Measurements from ENCODE around the gene CAPN12. TPM values are rescaled to one million over a fixed set of nuclear protein-coding genes. Genes with fewer than 3 reads are reported as not detected.

The CAPN12 gene
- total and polyA plus RNA-seq, 2 of the 8 experiments (the other 6 are each of a cell fraction or from before 2014, with no cell fraction given): 8.8 to 20.0 TPM

GRCh38 chr19:38707512-38708114 lies 36.7 kb downstream of the CAPN12 start:
- H3K79me2 ChIP-seq (ENCODE audit: control insufficient read depth in 1 of 2, insufficient read depth in 2 of 2, low read length in 2 of 2): no peaks in the 10 kb centered on the region
- TF ChIP-seq POLR2A (IDR thresholded peaks at IDR 0.05; ENCODE audit: control extremely low read depth in 1 of 2, low read depth in 2 of 2, low read length in 2 of 2): 0 out of 3 replicates have a peak, but pooled peaks of 1 of the 2 experiments have one; percentile 19
- no peak for TF ChIP-seq SP4 (IDR thresholded peaks at IDR 0.05; ENCODE audit: low read length)

More at GRCh38 chr19:38707512-38708114, 36.7 kb downstream of the CAPN12 start:
- 93% methylated on average over 10 of the region's 10 CpGs; no CpG with 5 or more reads in 1 of the 2 experiments for WGBS, 2 experiments (ENCODE audit: extremely low coverage in 1 of 2, insufficient coverage in 1 of 2, insufficient read length in 1 of 2, insufficient replicate concordance in 2 of 2, low coverage in 1 of 2, low lambda C conversion rate in 2 of 2, missing lambda C conversion rate in 1 of 2)
- Histone ChIP-seq H3K4me1 (replicated peaks in 1 of 4; ENCODE audit: control insufficient read depth in 3 of 4, insufficient read depth in 4 of 4, low read length in 3 of 4) (no peaks in the 10 kb centered on the region), H4K8ac (ENCODE audit: extremely low read depth, insufficient read depth, low read length) (no peak overlapping the region), H3K4me2 (ENCODE audit: insufficient read depth in 1 of 2, low read depth in 2 of 2, low read length in 2 of 2) (no peak overlapping the region), H2AK5ac (ENCODE audit: low read depth, low read length) (no peak overlapping the region), H2AFZ (ENCODE audit: low read length) (no peak overlapping the region), H2BK120ac (replicated peaks; ENCODE audit: low read depth, low read length) (no peak overlapping the region), H3K14ac (ENCODE audit: insufficient read length) (no peak overlapping the region), H2BK20ac (ENCODE audit: low read length) (no peak overlapping the region), H3K4me3 (ENCODE audit: extremely low read depth in 1 of 4, insufficient read depth in 2 of 4, low read depth in 3 of 4, low read length in 4 of 4) (no peak overlapping the region), H3K4ac (replicated peaks; ENCODE audit: insufficient read length, low read depth, low read length) (no peak overlapping the region), H3K23me2 (ENCODE audit: low read depth, low read length) (no peaks in the 10 kb centered on the region), H3K27me3 (replicated peaks in 1 of 4; ENCODE audit: control insufficient read depth in 3 of 4, extremely low read depth in 1 of 4, insufficient read depth in 3 of 4, low read length in 3 of 4) (no peaks in the 10 kb centered on the region; a peak in 1 of 7 replicates), H2BK12ac (ENCODE audit: low read depth, low read length) (no peak overlapping the region), H4K5ac (ENCODE audit: insufficient read length, low read depth, low read length) (no peak overlapping the region), H2BK5ac (ENCODE audit: low read depth, low read length) (peak overlapping the region; percentile 12; the same call in 1 of the 2 replicates), H3K9me3 (ENCODE audit: insufficient read depth in 2 of 2, low read depth in 1 of 2, low read length in 1 of 2) (no peaks in the 10 kb centered on the region), H4K20me1 (replicated peaks in 1 of 2; ENCODE audit: control insufficient read depth in 1 of 2, insufficient read depth in 2 of 2, low read length in 2 of 2) (peaks cover 10 to 21% of the 10 kb centered on the region in 2 experiments), H3K27ac (ENCODE audit: low read depth, low read length) (no peak overlapping the region), H2BK15ac (ENCODE audit: low read length) (no peak overlapping the region), H3K56ac (replicated peaks; ENCODE audit: insufficient read length, low read depth, low read length) (peak overlapping the region; percentile 22), H3K23ac (ENCODE audit: insufficient read length) (no peak overlapping the region), H3K79me1 (ENCODE audit: low read depth, low read length) (peaks cover 4% of the 10 kb centered on the region), H3K9ac (replicated peaks in 1 of 4; ENCODE audit: extremely low read depth in 1 of 4, low read depth in 3 of 4, low read length in 3 of 4) (no peak overlapping the region), H3K36me3 (ENCODE audit: control insufficient read depth in 2 of 4, insufficient read depth in 4 of 4, low read length in 3 of 4) (peaks cover 48 to 90% (median 64%) of the 10 kb centered on the region in 4 experiments), H3K18ac (ENCODE audit: extremely low read depth, low read length) (no peak overlapping the region), H4K91ac (replicated peaks; ENCODE audit: insufficient read length, low read length) (no peak overlapping the region)
- no peak for FAIRE-seq
- DNase-seq (ENCODE audit: low read depth in 1 of 2, low spot score in 2 of 2): no peak
- POLR2A ChIA-PET (ENCODE audit: partially characterized antibody): interaction anchor here (1.9 to 2.6 kb wide), 2 partner anchors 15 to 46 kb away, joined by 7 to 9 read pairs; no protein-coding TSS in a partner anchor
- CTCF ChIA-PET (ENCODE audit: partially characterized antibody): interaction anchor here (0.6 to 1.5 kb wide), 5 partner anchors 9 to 588 kb away, joined by 3 to 6 read pairs (median 4); no protein-coding TSS in a partner anchor
